Panc1 (cell line): ENCODE measurements around the gene MMP17. TPM values are rescaled to one million over a fixed set of nuclear protein-coding genes. Genes with fewer than 3 reads are reported as not detected.

Source experiments
- ATAC-seq: fragments of 200-7000 bp; cut with Tn5 transposase; 2 replicates; pipeline ENCODE4 v1.9.1; 2020; ENCODE audit warnings: mild to moderate bottlenecking, moderate library complexity
- BruUV-seq: library from RNA; stranded (reverse); fragments of 400-500 nt; replicated peaks from 2 replicates; lab custom pipeline; 2021; lab: Mats Ljungman, UMichigan
- CTCF ChIA-PET: fragments of 300-600 bp; sonication (Branson Sonifier 250); formaldehyde crosslinking; loops from one replicate; lab custom pipeline; 2022; ENCODE audit warnings: antibody characterized with exemption; lab: Charles Lee
- POLR2A ChIA-PET: fragments of 300-600 bp; sonication (Branson Sonifier 250); formaldehyde crosslinking; loops from one replicate; lab custom pipeline; 2022; ENCODE audit warnings: antibody characterized with exemption; lab: Charles Lee
- DNase-seq: peaks from one replicate; pipeline ENCODE4 v3.0.0-alpha.2; 2010; ENCODE audit warnings: low read depth, low spot score
- H3K27ac ChIP-seq: 2 replicates; pipeline ENCODE4 v1.5.1; 2011; ENCODE audit warnings: mild to moderate bottlenecking, low read length, inconsistent platforms
- H3K27me3 ChIP-seq: fragments of 200-500 bp; sonication (Bioruptor generic); 2 replicates; pipeline ENCODE4 v1.6.0; 2014; ENCODE audit warnings: low read length, inconsistent platforms; ENCODE audit not compliant: control insufficient read depth, insufficient read depth
- H3K36me3 ChIP-seq: fragments of 200-500 bp; sonication (Bioruptor generic); 2 replicates; pipeline ENCODE4 v1.5.1; 2014; ENCODE audit warnings: inconsistent platforms, mild to moderate bottlenecking, low read length, moderate library complexity; ENCODE audit not compliant: control insufficient read depth, insufficient read depth
- H3K4me1 ChIP-seq: 2 replicates; pipeline ENCODE4 v1.5.1; 2011; ENCODE audit warnings: inconsistent platforms, mild to moderate bottlenecking, low read length, moderate library complexity; ENCODE audit not compliant: control insufficient read depth, insufficient read depth
- H3K4me3 ChIP-seq, 2 experiments: 2 replicates each; pipeline ENCODE4 v1.5.1; 2011 to 2012; ENCODE audit warnings: low read depth in 2 of 2, low read length in 2 of 2, mild to moderate bottlenecking in 2 of 2, inconsistent platforms in 1 of 2, moderate library complexity in 1 of 2
- H3K9me3 ChIP-seq: fragments of 200-500 bp; sonication (Bioruptor generic); 2 replicates; pipeline ENCODE4 v1.5.1; 2014; ENCODE audit warnings: low read depth, mild to moderate bottlenecking, inconsistent platforms, low read length, moderate library complexity; ENCODE audit not compliant: control insufficient read depth, insufficient read depth
- CTCF ChIP-seq: fragments of 450-650 bp; IDR thresholded peaks from 2 replicates; pipeline ENCODE4 v1.5.1; 2017; ENCODE audit warnings: mild to moderate bottlenecking
- POLR2AphosphoS5 ChIP-seq: IDR thresholded peaks from 2 replicates; pipeline ENCODE4 v1.6.1; 2012; ENCODE audit warnings: mild to moderate bottlenecking, low read depth, low read length, moderate library complexity
- SIN3A ChIP-seq: IDR thresholded peaks from 2 replicates; pipeline ENCODE4 v1.6.1; 2012; ENCODE audit warnings: low read depth, mild to moderate bottlenecking, low read length, moderate library complexity, borderline replicate concordance; ENCODE audit not compliant: insufficient read depth
- TCF7L2 ChIP-seq: IDR thresholded peaks from 2 replicates; pipeline ENCODE4 v1.6.1; 2011; ENCODE audit warnings: mild to moderate bottlenecking, low read depth, low read length, inconsistent platforms
- in situ Hi-C: cut with HindIII; loops from 2 replicates; pipeline ENCODE4 v1.10.0; 2016; ENCODE audit warnings: low sequenced_read_pairs, low pct_unique_long_range_greater_than_20kb
- intact Hi-C: fragments of 100-400 bp; cut with micrococcal nuclease; formaldehyde crosslinking; loops from one replicate; pipeline ENCODE4 v1.10.0; 2022; ENCODE audit not compliant: unreplicated experiment
- total RNA-seq: library from RNA; stranded (reverse); gene quantifications from one replicate; pipeline ENCODE4 v1.2.1, GENCODE V29; 2021; ENCODE audit not compliant: unreplicated experiment
- TF ChIP-seq, protein P1 (sequence below), 2 experiments: IDR thresholded peaks; 2 replicates each; pipeline ENCODE4 v1.6.1; 2011 to 2012; ENCODE audit warnings: low read depth in 2 of 2, control low read depth in 1 of 2, low read length in 1 of 2, mild to moderate bottlenecking in 1 of 2, moderate library complexity in 1 of 2; ENCODE audit not compliant: insufficient read depth in 1 of 2

Gene MMP17
- total RNA-seq, 1 experiment from 2014 or later = 30.0 TPM

GRCh38 chr12:131841547-131841946 lies 13.4 kb downstream of the MMP17 start:
- ATAC-seq = no peak
- BruUV-seq = no TSS peak
- Histone ChIP-seq H3K27me3 (no peaks in the 10 kb centered on the region), H3K4me3 (no peak overlapping the region), H3K4me1 (no peaks in the 10 kb centered on the region), H3K27ac (no peak overlapping the region), H3K9me3 (no peaks in the 10 kb centered on the region), H3K36me3 (no peaks in the 10 kb centered on the region)
- TF ChIP-seq SIN3A = no peak
- no peak for TF ChIP-seq CTCF
- no peak for TF ChIP-seq TCF7L2
- no peak for TF ChIP-seq POLR2AphosphoS5
- TF ChIP-seq, protein P1, sequence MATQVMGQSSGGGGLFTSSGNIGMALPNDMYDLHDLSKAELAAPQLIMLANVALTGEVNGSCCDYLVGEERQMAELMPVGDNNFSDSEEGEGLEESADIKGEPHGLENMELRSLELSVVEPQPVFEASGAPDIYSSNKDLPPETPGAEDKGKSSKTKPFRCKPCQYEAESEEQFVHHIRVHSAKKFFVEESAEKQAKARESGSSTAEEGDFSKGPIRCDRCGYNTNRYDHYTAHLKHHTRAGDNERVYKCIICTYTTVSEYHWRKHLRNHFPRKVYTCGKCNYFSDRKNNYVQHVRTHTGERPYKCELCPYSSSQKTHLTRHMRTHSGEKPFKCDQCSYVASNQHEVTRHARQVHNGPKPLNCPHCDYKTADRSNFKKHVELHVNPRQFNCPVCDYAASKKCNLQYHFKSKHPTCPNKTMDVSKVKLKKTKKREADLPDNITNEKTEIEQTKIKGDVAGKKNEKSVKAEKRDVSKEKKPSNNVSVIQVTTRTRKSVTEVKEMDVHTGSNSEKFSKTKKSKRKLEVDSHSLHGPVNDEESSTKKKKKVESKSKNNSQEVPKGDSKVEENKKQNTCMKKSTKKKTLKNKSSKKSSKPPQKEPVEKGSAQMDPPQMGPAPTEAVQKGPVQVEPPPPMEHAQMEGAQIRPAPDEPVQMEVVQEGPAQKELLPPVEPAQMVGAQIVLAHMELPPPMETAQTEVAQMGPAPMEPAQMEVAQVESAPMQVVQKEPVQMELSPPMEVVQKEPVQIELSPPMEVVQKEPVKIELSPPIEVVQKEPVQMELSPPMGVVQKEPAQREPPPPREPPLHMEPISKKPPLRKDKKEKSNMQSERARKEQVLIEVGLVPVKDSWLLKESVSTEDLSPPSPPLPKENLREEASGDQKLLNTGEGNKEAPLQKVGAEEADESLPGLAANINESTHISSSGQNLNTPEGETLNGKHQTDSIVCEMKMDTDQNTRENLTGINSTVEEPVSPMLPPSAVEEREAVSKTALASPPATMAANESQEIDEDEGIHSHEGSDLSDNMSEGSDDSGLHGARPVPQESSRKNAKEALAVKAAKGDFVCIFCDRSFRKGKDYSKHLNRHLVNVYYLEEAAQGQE (IDR thresholded peaks at IDR 0.05; ENCODE audit: insufficient read depth in 1 of 2, low read depth in 2 of 2, low read length in 1 of 2) = no peak
- intact Hi-C loops (no loop called here), in situ Hi-C loops (no loop called here)
- DNase-seq = no peak
- POLR2A ChIA-PET = no interaction called here
- CTCF ChIA-PET = no interaction called here

DNA sequence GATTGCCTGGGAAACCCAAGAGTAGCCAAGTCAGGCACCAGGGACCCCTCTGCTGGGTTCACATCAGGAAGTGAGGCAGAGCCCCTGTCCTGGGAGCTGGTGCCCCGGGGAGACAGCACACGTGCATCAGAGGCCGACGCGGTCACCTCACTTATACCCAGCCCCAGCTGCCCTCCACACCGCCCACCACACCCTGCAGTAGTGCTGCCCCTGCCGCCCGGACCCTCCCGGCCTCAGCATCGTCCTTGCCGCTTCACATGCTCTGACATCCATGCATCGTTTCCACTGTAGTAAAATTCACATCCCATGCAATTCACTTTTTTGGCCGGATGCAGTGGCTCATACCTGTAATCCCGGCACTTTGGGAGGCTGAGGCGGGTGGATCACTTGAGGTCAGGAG lies 14.0 kb downstream of the MMP17 start:
- no peaks in the 10 kb centered on the region for H3K4me1 ChIP-seq
- no peaks in the 10 kb centered on the region for H3K9me3 ChIP-seq
- ChIA-PET POLR2A (no interaction called here), CTCF (no interaction called here)
- BruUV-seq = no TSS peak
- intact Hi-C loops (no loop called here), in situ Hi-C loops (no loop called here)
- no peaks in the 10 kb centered on the region for H3K36me3 ChIP-seq
- no peak overlapping the region for H3K4me3 ChIP-seq
- H3K27me3 ChIP-seq = no peaks in the 10 kb centered on the region
- no peak overlapping the region for H3K27ac ChIP-seq
- no peak for DNase-seq
- ATAC-seq = no peak
- no peak for TF ChIP-seq POLR2AphosphoS5
- no peak for TF ChIP-seq SIN3A
- no peak for TF ChIP-seq CTCF
- no peak for TF ChIP-seq TCF7L2
- TF ChIP-seq, protein P1 (IDR thresholded peaks at IDR 0.05; ENCODE audit: insufficient read depth in 1 of 2, low read depth in 2 of 2, low read length in 1 of 2) = no peak
